Ishikawa (cell line): ENCODE results near the gene DMD.

Source experiments
- CEBPB ChIP-seq: IDR thresholded peaks from 2 replicates; pipeline ENCODE4 v1.6.1; 2012
- EGR1 ChIP-seq: IDR thresholded peaks from 2 replicates; pipeline ENCODE4 v1.6.1; 2012
- MAX ChIP-seq: IDR thresholded peaks from 2 replicates; pipeline ENCODE4 v1.6.1; 2012
- RAD21 ChIP-seq: IDR thresholded peaks from 2 replicates; pipeline ENCODE4 v1.6.1; 2012; ENCODE audit warnings: low read depth
- REST ChIP-seq: IDR thresholded peaks from 2 replicates; pipeline ENCODE4 v1.6.1; 2012; ENCODE audit warnings: low read depth, mild to moderate bottlenecking
- TAF1 ChIP-seq: IDR thresholded peaks from 2 replicates; pipeline ENCODE4 v1.6.1; 2012; ENCODE audit warnings: low read depth, mild to moderate bottlenecking
- YY1 ChIP-seq: IDR thresholded peaks from 2 replicates; pipeline ENCODE4 v1.6.1; 2012; ENCODE audit warnings: low read depth

GRCh38 chrX:32662516-32662915 lies 548.8 kb downstream of the DMD start:
- no peak for TF ChIP-seq RAD21
- no peak for TF ChIP-seq TAF1
- TF ChIP-seq YY1 = no peak
- no peak for TF ChIP-seq EGR1
- TF ChIP-seq CEBPB = no peak
- TF ChIP-seq MAX = no peak
- TF ChIP-seq REST = no peak
